Measurements from ENCODE around the gene AKAP9.

The AKAP9 gene

GRCh38 chr7:92156990-92157389, 216.3 kb downstream of the AKAP9 start:
- Histone ChIP-seq H3K27me3 (ENCODE audit: low read length) (no peaks in the 10 kb centered on the region), H3K4me3 (ENCODE audit: insufficient read depth, low read length, poor library complexity, severe bottlenecking) (no peak overlapping the region), H4K20me1 (ENCODE audit: low read depth, low read length) (no peaks in the 10 kb centered on the region), H3K9me2 (replicated peaks; ENCODE audit: insufficient read depth, low read length) (no peaks in the 10 kb centered on the region), H3K27ac (ENCODE audit: low read depth, low read length) (no peak overlapping the region), H3K79me2 (ENCODE audit: insufficient read depth, low read length) (no peaks in the 10 kb centered on the region), H3K4me2 (ENCODE audit: low read depth, low read length, poor library complexity, severe bottlenecking) (no peak overlapping the region), H2AFZ (ENCODE audit: low read depth, low read length, severe bottlenecking) (no peak overlapping the region), H3K9ac (ENCODE audit: low read length) (no peak overlapping the region), H3K36me3 (ENCODE audit: low read length) (no peaks in the 10 kb centered on the region), H3K9me3 (ENCODE audit: insufficient read depth, low read length) (no peaks in the 10 kb centered on the region), H3F3A (ENCODE audit: insufficient read depth) (no peaks in the 10 kb centered on the region)
- no peak for TF ChIP-seq CTCF (IDR thresholded peaks at IDR 0.05; ENCODE audit: insufficient read depth, low read length, poor library complexity, severe bottlenecking)
- TF ChIP-seq EZH2phosphoT487 (conservative IDR thresholded peaks at IDR 0.05; ENCODE audit: low read length): no peak

- Histone ChIP-seq H3K27me3 (ENCODE audit: low read length) (no peaks in the 10 kb centered on the region), H3K4me3 (ENCODE audit: insufficient read depth, low read length, poor library complexity, severe bottlenecking) (no peak overlapping the region), H3F3A (ENCODE audit: insufficient read depth) (no peaks in the 10 kb centered on the region), H3K79me2 (ENCODE audit: insufficient read depth, low read length) (no peaks in the 10 kb centered on the region), H3K36me3 (ENCODE audit: low read length) (no peaks in the 10 kb centered on the region), H3K9ac (ENCODE audit: low read length) (no peak overlapping the region), H4K20me1 (ENCODE audit: low read depth, low read length) (no peaks in the 10 kb centered on the region), H3K9me2 (replicated peaks; ENCODE audit: insufficient read depth, low read length) (no peaks in the 10 kb centered on the region), H2AFZ (ENCODE audit: low read depth, low read length, severe bottlenecking) (no peak overlapping the region), H3K9me3 (ENCODE audit: insufficient read depth, low read length) (no peaks in the 10 kb centered on the region), H3K27ac (ENCODE audit: low read depth, low read length) (no peak overlapping the region), H3K4me2 (ENCODE audit: low read depth, low read length, poor library complexity, severe bottlenecking) (no peak overlapping the region)
- no peak for TF ChIP-seq EZH2phosphoT487 (conservative IDR thresholded peaks at IDR 0.05; ENCODE audit: low read length)
- no peak for TF ChIP-seq CTCF (IDR thresholded peaks at IDR 0.05; ENCODE audit: insufficient read depth, low read length, poor library complexity, severe bottlenecking)
These were observed 218.3 kb downstream of the AKAP9 start for GRCh38 chr7:92158660-92159575.
